ENCODE measurements around the gene AP1M1.

GRCh38 chr19:16190736-16191135 lies 7.0 kb upstream of the AP1M1 start:
- no peak for TF ChIP-seq CTCF (IDR thresholded peaks at IDR 0.05; ENCODE audit: insufficient read depth, low read length, poor library complexity, severe bottlenecking)
- no peak for TF ChIP-seq EZH2phosphoT487 (conservative IDR thresholded peaks at IDR 0.05; ENCODE audit: low read length)

Data from SU-DHL-6 (cell line).